Left lobe of liver (tissue), 2 donors: ENCODE data around the gene ASIC1. TPM values are rescaled to one million over a fixed set of nuclear protein-coding genes. Genes with fewer than 3 reads are reported as not detected.
"Not testable (repeated sequence)": the region's sequence is repeated elsewhere in the genome, so short reads cannot be mapped to it uniquely, and the experiment has no call there.

Experiments used
- ATAC-seq: fragments of 200-7000 bp; cut with Tn5 transposase; one replicate; pipeline ENCODE4 v1.9.1; 2020; ENCODE audit warnings: mild to moderate bottlenecking, moderate library complexity
- DNase-seq: peaks from one replicate; pipeline ENCODE4 v3.0.0-alpha.2; 2020; ENCODE audit warnings: low spot score
- total RNA-seq: library from RNA; stranded (reverse); gene quantifications from one replicate; pipeline ENCODE4 v1.2.1, GENCODE V29; 2021
- donor health status: DM: no; HTN: no; CAD: no; lungs with moderate emphysema.
- donor health status: DM: no; HTN: yes; CAD: no.

The ASIC1 gene
- total RNA-seq, 1 donor from 2014 or later = 0.28 TPM

DNA sequence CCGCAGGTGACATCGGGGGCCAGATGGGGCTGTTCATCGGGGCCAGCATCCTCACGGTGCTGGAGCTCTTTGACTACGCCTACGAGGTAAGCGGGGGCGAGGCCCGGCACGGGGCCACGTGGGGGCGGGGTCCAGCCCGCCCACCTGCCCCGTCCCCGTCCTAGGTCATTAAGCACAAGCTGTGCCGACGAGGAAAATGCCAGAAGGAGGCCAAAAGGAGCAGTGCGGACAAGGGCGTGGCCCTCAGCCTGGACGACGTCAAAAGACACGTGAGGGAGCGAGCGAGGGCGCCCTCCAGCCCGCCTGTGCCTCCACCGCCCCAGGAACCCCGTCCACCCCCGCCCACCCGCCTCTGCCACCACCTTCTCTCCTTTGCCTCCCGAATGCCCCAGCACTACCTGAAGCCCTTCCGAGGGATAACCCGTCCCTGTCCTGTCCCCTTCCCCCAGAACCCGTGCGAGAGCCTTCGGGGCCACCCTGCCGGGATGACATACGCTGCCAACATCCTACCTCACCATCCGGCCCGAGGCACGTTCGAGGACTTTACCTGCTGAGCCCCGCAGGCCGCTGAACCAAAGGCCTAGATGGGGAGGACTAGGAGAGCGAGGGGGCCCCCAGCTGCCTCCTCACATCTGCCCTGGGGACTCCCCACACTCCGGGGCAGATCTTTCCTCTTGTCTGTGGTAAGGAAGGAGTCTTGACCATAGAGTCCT lies 23.9 kb downstream of the ASIC1 start:
- ATAC-seq = no peak
- no peak for DNase-seq

DNA sequence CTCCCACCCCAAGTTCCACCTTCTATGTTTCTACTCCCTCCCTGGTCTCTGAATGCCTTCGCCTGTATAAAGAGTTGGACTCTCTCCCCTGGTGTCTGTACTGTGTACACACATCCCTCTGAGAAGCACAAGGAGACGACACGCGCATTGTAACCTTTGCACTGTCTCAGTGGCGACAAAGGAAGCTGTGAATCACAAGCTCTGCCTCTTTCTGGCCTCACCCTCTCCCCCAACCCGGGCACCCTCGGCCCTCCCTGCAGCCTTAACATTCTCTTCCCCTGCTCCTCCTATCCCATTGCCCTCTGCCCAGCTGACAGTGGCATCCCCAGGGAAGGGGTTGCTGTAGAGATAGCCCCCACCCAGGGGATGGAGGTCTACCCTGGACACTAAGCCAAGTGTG lies 25.2 kb downstream of the ASIC1 start:
- DNase-seq (no peak), ATAC-seq (no peak)

DNA sequence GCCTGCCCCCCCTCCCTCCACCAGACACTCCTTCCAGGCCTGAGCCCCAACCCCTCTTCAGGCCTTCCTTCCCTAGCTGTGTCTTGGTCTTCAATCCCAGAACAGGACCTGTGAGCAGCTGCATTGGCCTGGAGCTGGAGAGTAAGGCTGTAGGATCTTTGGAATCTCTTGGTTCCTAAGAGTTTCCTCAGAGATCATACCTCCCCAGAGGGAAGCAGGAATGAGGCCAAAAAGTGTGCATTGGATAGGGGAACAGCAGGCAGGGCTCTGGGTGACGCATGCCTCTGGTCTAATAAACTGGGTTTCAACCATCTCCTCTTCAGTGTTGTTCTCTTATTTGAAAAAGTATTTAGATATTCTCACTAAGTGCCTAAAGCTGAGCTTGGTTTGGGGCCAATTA lies 25.9 kb downstream of the ASIC1 start:
- no peak for ATAC-seq
- no peak for DNase-seq

DNA sequence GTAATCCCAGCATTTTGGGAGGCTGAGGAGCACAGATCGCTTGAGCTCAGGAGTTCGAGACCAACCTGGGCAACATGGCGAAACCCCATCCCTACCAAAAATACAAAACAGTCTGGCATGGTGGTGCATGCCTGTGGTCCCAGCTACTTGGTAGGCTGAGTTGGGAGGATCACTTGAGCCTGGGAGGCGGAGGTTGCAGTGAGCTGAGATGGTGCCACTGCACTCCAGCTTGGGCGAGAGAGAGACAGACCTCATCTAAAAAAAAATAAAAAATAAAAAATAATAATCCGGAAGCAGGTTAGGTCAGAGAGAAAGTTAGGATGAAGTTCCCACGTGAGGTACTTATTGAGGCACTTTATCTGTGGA lies 27.0 kb downstream of the ASIC1 start:
- DNase-seq, ATAC-seq: not testable (repeated sequence)

DNA sequence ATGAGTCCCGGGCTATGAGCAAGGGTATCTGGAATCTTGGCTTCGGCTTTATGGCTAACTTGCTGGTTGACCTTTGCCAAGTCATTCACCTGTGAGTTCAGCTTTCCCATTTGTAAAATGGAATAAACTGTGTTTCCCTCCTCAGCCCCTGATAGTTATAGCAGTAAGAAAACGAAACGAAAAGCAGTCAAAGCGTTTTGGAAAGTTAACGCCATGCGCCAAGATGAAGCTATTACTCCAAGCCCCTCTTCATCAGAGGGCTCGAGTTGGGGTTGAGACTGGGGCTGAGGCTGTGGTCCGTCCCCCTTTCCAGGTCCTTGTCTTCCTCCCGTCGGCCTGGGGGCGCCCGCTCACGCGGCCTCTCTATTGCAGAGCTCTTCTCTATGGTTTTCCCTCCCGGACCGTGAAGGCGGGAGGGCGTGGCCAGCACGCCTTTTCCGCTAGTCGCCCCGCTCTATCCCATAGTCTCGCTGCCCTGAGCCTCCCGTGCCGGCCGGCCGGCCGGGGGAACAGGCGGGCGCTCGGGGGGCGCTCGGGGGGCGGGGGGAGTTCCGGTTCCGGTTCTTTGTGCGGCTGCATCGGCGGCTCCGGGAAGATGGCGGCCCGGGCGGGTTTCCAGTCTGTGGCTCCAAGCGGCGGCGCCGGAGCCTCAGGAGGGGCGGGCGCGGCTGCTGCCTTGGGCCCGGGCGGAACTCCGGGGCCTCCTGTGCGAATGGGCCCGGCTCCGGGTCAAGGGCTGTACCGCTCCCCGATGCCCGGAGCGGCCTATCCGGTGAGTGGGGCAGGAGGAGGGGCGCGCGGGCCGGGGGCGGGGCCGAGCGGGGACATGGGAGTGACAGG lies 27.6 kb downstream of the ASIC1 start, which contains the start of gene SMARCD1:
Gene SMARCD1 (plus strand): TSS at position 568 of the 840 bp plus-strand sequence. CDS start 28 bp downstream, at position 596.
- DNase-seq (peak; percentile 91), ATAC-seq (peak; percentile 93)

DNA sequence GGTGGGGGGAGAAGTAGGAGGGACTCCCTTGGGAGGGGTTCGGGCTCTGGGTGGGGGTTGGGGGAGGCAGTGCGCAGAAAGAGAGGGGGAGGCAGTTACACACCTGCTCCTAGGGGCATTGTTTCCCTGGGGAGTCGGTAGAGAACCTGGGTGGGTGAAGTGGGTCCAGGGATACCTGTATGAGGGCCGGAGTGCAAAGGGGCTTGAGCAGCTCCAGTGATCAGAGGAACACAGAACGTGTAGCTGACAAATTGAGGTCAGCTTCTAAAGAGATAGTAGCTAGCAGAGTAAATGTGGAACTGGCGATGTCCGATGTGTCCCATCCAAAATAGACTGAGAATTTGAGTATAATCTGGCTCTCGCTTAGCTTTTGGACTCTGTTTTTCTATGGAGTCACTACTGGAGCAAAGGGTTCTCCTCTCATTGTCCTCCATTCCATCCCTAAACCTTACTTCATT lies 28.2 kb downstream of the ASIC1 start:
- ATAC-seq = no peak
- no peak for DNase-seq

DNA sequence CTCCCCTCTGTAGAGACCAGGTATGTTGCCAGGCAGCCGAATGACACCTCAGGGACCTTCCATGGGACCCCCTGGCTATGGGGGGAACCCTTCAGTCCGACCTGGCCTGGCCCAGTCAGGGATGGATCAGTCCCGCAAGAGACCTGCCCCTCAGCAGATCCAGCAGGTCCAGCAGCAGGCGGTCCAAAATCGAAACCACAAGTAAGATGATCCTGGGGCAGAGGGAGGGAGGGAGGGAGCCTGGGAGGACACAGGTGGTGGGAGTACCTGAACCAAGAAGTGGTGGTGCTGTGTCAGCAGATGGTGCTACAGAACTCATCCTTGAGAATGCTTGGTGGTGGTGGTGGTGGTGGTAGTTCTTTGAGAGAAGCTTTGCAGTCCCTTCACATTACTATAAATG lies 28.8 kb downstream of the ASIC1 start:
- ATAC-seq = no peak
- no peak for DNase-seq

DNA sequence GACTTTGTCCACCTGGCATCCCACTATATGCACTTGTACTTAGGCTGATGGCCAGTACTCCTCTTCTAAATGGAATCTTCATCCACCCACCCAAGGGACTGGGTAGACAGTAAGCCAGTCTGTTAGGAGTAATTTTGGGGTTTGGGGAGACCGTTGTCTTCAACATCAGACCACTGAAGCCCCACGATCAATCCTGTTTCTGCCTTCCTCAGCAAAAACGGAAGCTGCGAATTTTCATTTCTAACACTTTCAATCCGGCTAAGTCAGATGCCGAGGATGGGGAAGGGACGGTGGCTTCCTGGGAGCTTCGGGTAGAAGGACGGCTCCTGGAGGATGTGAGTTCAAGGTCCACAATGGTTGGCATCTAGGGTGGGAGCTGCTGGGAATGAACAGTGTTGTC lies 29.8 kb downstream of the ASIC1 start:
- DNase-seq (no peak), ATAC-seq (no peak)

DNA sequence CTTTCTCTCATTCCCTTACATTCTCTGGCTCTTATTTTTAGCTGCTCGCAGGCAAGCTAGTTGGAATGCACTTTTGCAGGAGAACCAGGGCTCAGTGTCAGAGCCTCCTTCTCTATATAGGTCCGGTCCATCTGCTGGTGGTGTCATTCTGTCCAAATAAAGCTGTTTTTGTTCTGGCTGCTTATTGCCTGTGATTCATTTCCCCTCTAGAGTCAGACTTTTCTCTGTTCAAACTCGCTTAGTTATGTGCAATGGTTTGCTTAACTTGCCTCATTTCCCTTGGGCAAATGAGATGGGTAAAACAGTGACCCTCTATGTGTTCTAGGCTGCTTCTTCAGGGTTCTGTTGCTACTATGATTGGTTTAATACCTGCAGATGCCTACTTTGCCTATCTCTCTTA lies 30.6 kb downstream of the ASIC1 start:
- no peak for DNase-seq
- ATAC-seq = no peak

DNA sequence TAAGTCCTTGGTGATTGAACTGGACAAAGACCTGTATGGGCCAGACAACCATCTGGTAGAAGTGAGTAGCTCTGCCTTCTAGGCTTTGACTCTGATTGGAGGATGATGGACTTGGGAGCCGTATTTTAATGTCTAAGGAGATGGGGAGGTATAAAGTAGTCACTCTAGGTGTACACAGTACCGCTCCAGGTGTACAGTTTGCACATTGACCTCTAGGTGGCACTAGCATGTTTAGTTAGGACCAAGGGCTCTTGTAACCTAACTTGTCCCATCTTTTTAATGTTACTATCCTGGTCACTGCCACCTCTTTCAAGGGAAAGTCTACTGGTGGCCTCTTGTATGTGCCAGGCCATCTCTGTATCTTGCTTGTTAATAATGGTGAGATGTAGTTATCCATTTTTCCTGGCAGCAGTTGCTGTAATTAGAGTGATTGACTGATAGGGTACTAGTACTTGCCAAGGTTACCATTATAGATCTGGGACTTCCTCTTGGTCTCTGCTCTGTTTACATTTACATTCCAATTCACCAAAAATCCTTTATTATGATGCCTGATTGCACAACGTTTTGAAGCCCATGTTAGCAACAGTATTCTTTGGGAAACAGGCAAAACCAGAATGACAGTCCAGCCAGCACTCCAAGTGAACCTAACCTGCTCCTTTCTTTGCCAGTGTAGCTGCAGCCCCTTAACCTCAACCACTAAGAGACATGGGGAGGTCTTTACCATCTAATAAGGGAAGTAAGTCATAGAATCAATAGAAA lies 31.4 kb downstream of the ASIC1 start:
- DNase-seq (no peak), ATAC-seq (peak; percentile 58)

DNA sequence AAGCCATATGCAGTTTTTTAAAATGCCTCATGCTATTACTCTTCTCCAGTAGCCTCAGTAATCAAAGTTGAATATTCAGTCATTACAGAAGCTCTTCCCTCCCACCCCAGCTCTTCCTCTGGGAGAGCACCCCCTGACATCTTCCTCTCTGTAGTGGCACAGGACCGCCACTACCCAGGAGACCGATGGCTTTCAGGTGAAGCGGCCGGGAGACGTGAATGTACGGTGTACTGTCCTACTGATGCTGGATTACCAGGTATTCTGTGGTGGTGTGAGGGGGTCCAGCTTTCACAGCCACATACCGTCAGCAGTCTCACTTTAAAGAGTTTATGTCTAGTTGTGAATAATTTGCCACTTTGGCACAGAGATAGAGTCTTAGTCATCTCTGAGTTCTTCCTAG lies 32.3 kb downstream of the ASIC1 start:
- no peak for DNase-seq

DNA sequence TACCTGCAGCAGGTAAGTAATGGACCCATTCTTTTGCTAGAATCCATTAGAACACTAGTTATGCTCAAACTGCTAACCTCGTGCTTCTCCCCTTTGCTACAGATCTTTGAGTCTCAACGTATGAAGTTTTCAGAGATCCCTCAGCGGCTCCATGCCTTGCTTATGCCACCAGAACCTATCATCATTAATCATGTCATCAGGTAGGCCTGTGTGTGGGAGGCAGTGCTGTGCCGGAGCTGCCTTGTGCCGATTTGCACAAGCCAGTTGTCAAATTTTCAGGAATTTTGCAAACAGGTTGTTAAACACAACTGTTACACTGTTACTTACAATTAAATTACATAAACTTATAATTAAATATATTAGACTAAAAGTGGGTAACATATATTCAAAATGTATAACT lies 33.0 kb downstream of the ASIC1 start:
- ATAC-seq (no peak), DNase-seq (no peak)

More for the DNA sequence above, 32.3 kb downstream of the ASIC1 start:
- no peak for ATAC-seq

DNA sequence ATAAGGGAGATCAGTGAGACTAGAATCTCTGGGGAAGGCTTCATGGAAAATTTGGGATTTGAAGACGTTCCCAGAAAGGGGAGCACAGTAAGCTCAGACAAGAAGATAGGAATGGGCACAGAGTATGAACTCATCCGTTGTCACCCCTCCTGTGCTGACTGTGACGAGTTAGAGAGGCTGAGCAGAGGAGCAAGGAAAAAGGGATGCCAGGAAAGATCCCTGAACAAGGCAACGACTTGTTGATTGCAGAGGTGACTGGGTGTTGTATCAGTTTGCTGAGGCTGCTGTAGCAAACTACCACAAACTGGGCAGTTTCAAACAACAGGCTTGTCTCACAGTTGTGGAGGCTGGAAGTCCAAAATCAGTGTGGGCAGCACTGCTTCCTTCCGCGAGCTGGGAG lies 40.6 kb downstream of the ASIC1 start:
- DNase-seq (no peak), ATAC-seq (no peak)

DNA sequence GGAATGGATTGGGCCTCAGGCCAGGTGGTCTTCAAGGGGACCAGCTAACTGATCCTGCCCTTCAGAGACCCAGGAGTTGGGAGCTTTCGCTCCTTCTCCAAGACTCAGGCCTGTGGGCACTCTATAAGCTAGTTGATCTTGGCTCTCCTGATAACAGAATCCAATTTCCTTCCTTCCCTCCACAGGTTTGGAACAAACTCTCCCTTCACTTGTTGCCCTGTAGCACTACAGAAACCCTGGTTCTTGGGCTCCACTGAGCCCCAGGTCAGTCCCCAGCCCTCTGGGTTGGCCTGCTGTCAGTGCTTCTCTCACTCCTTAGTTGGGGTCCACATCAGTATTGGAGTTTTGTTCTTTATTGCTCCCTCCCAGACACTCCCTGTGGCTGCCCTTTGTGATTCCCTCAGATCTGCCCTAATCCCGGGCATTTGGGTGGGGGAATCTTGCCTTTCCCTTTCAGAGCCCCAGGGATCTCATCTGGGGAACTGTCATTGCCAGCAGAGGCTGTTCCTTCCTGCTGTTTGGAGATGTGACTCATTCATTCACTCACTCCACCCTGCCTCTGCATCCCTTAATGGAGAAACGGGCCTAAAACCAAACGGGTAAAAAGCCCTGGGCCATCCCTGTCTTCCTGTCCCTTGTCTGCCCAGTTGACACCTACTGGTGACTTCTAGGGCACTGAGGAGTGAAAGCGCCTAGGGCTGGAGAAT lies 42.1 kb downstream of the ASIC1 start:
- ATAC-seq = no peak

DNA sequence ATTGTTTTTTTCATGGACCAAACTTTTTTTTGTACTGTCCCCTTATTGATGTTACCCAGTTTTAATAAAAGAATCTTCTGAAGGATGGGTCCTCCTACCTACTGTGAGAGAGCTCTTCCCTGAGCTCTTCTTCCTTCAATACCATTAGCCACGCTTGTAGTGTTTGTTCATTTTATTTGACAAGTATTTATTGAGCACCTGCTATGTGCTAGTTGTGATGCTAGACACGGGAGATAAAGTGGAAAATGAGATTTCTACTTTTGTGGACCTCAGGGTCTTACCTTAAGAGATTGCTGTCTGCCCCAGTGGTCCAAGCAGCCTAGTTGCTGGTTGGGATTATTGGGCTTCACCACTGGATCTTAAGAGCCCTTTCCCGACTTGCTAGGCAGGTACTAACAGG lies 43.2 kb downstream of the ASIC1 start:
- ATAC-seq (no peak), DNase-seq (no peak)

More for the DNA sequence above, 42.1 kb downstream of the ASIC1 start:
- no peak for DNase-seq

DNA sequence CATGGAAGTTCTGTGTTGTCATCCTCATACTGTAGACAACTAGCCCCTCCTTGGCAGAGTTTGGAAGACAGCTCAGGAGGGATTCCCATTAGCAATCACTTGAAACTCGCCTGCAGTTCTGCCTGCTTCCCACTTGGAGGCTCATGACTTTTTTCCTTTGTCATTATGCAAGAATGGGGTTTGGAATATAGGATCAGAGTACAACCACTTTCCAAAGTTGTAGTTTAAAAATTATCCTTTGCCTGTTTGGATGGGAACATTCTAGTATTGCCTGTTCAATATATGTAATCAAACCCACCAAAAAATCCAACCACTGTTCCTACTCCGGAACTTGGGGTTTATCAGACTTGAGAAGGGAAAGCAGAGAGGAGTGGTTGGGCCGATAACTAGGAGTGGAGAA lies 44.3 kb downstream of the ASIC1 start:
- ATAC-seq (peak; percentile 27), DNase-seq (no peak)

DNA sequence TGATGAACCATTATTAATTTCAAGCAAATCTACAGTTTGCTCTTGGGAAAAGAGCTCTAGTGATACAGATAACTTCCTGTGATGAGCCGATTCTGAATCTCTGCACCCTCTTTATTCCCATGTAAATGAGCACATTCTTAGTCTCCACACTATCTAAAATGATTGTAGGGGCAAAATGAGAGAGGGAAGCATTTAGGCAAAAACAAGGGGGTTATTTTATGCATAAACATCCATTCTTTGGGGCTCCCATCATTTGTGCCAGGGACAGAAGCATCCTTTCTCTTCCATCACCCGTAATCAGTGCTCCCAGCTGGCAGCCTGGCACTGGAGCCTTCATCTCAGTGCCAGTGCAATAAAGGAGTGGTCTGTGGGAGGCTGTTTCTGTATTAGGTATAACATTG lies 44.7 kb downstream of the ASIC1 start:
- no peak for DNase-seq
- ATAC-seq = peak; percentile 3

DNA sequence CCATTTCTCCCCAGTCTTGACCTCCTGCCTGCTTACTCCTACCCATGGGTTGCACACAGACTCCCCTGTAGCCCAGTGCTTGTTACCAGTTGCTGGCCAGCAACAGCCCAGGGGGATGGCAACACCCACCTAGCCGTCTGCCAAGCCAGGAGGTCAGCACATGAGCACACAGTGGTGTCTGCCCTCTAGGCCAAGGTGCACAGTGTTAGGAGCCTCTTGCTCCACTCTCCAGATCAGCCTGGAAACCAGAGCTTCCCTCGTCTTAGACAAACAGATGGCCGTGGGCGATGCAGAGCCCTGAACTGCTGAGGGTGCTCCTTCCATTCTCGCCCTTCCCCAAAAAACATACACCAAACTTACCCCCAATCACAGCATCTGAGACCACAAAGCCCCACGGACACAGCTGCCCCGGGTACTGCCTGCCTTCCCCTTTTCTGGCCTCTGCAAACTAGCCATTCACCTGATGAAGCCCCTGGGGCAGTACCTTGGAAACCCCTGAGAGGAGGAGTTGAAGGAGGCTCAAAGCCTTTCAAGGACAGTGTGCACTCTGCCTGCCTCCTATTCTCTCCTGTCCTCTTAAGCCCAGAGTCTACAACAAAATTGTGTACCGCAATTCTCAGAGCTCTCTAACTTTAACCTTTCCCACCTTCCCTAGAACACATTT lies 45.4 kb downstream of the ASIC1 start:
- ATAC-seq = peak; percentile 70
- peak; percentile 96 for DNase-seq

DNA sequence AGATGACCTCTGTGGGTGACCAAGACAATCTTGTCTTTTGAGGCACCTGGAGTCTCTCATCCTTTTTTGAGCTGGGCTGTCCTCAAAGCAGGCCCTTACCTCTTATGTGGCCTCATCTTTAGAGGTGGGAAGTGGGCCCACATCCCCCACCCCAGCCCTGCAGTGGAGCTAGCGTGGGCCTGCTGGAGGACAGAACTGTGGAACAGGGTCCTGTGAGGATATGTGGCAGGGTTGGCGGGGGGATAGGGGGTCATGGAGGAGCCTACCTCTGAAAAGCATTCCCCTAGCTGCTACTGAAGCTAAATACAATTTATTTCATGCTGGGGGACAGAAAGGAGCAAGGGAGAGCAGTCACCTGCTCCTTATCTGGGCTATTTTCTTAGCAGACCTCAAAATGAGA lies 46.0 kb downstream of the ASIC1 start:
- no peak for DNase-seq
- ATAC-seq = no peak

DNA sequence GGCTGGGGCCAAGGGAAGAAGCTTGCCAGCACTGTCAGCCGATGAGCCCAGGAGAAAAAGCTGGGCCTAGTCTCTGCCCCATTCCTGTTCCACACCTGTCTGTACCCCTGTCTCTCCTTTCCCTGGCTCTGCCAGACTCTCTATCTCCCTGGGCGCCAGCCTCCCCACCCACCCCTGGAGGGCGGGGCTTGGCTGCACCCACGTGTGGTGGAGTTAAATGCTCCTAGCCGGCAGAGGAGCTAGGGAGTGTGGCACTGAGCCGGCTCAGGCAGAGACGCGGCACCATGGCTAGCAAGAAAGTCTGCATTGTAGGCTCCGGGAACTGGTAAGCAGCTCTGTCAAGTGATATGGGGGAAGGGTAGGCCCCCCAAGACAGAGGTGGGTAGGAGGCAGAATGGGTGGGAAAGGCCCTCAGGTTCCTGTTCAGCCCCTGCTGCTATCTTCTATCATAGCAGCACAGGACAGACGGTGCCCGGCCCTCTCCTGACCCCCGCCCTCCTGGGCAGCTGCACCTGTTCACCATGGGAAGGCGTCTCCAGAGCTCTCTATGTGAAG lies 46.4 kb downstream of the ASIC1 start, which contains the start of gene GPD1:
Gene GPD1 (plus strand): TSS at position 242 of the 555 bp plus-strand sequence. CDS start 43 bp downstream, at position 285.
- peak; percentile 81 for ATAC-seq

More for the DNA sequence above, 46.4 kb downstream of the ASIC1 start, which contains the start of gene GPD1:
- DNase-seq = peak; percentile 93
